H1 (cell line): ENCODE measurements around the gene TBL2. TPM values are rescaled to one million over a fixed set of nuclear protein-coding genes. Genes with fewer than 3 reads are reported as not detected.

ENCODE experiments used
- CTCF ChIA-PET: fragments of 300-600 bp; sonication (Branson Sonifier 250); formaldehyde crosslinking; loops from one replicate; lab custom pipeline; 2021; ENCODE audit not compliant: partially characterized antibody; lab: Charles Lee
- POLR2A ChIA-PET: fragments of 300-600 bp; sonication (Branson Sonifier 250); formaldehyde crosslinking; loops from one replicate; lab custom pipeline; 2021; ENCODE audit warnings: inconsistent platforms; ENCODE audit not compliant: partially characterized antibody; lab: Charles Lee
- DNase-seq, 2 experiments: peaks; one replicate each; pipeline versions ENCODE4 v3.0.0 to v3.0.0-alpha.2; 2010 to 2022; ENCODE audit warnings: low spot score in 2 of 2, low read depth in 1 of 2, mixed read lengths in 1 of 2
- FAIRE-seq: peaks from 2 replicates; lab custom pipeline; 2011; peaks lifted over from hg19 to GRCh38; lab: Jason Lieb, UNC
- H2AFZ ChIP-seq: 2 replicates; pipeline ENCODE4 v1.8.1; 2012; ENCODE audit warnings: low read length, inconsistent platforms
- H2AK5ac ChIP-seq: 2 replicates; pipeline ENCODE4 v1.6.1; 2013; ENCODE audit warnings: low read depth, low read length
- H2BK120ac ChIP-seq: replicated peaks from 2 replicates; pipeline ENCODE3; 2013; ENCODE audit warnings: low read depth, low read length, inconsistent platforms
- H2BK12ac ChIP-seq: 2 replicates; pipeline ENCODE4 v1.6.1; 2013; ENCODE audit warnings: low read depth, low read length
- H2BK15ac ChIP-seq: 2 replicates; pipeline ENCODE4 v1.6.1; 2013; ENCODE audit warnings: low read length
- H2BK20ac ChIP-seq: 2 replicates; pipeline ENCODE4 v1.6.1; 2013; ENCODE audit warnings: low read length
- H2BK5ac ChIP-seq: 2 replicates; pipeline ENCODE4 v1.6.1; 2013; ENCODE audit warnings: low read depth, low read length
- H3K14ac ChIP-seq: 2 replicates; pipeline ENCODE4 v1.6.1; 2013; ENCODE audit warnings: inconsistent platforms; ENCODE audit not compliant: insufficient read length
- H3K18ac ChIP-seq: 2 replicates; pipeline ENCODE4 v1.6.1; 2013; ENCODE audit warnings: low read length; ENCODE audit errors: extremely low read depth
- H3K23ac ChIP-seq: 2 replicates; pipeline ENCODE4 v1.6.1; 2013; ENCODE audit warnings: inconsistent platforms; ENCODE audit not compliant: insufficient read length
- H3K23me2 ChIP-seq: 2 replicates; pipeline ENCODE4 v1.6.1; 2013; ENCODE audit warnings: low read depth, low read length
- H3K27ac ChIP-seq: 2 replicates; pipeline ENCODE4 v1.6.1; 2011; ENCODE audit warnings: low read depth, low read length, inconsistent platforms
- H3K27me3 ChIP-seq, 4 experiments: replicated peaks in 1 of 4; 1 replicate in 1 of 4; 2 replicates in 3 of 4; pipeline versions ENCODE4 v1.6.1 to v1.8.1; 2011 to 2013; ENCODE audit warnings: low read length in 3 of 4, mild to moderate bottlenecking in 3 of 4, inconsistent platforms in 2 of 4, mixed read lengths in 2 of 4, moderate library complexity in 1 of 4; ENCODE audit not compliant: control insufficient read depth in 3 of 4, insufficient read depth in 3 of 4; ENCODE audit errors: extremely low read depth in 1 of 4
- H3K36me3 ChIP-seq, 4 experiments: 2 replicates each; pipeline versions ENCODE4 v1.6.1 to v1.8.1; 2011 to 2013; ENCODE audit warnings: mild to moderate bottlenecking in 4 of 4, low read length in 3 of 4, moderate library complexity in 2 of 4, control low read depth in 1 of 4, inconsistent platforms in 1 of 4; ENCODE audit not compliant: insufficient read depth in 4 of 4, control insufficient read depth in 2 of 4
- H3K4ac ChIP-seq: replicated peaks from 2 replicates; pipeline ENCODE3; 2013; ENCODE audit warnings: low read length, low read depth, mixed read lengths, inconsistent platforms; ENCODE audit not compliant: insufficient read length
- H3K4me1 ChIP-seq, 4 experiments: replicated peaks in 1 of 4; 1 replicate in 1 of 4; 2 replicates in 3 of 4; pipeline versions ENCODE4 v1.6.1 to v1.8.1; 2011 to 2013; ENCODE audit warnings: low read length in 3 of 4, inconsistent platforms in 2 of 4, mixed read lengths in 1 of 4; ENCODE audit not compliant: insufficient read depth in 4 of 4, control insufficient read depth in 3 of 4
- H3K4me2 ChIP-seq, 2 experiments: 2 replicates each; pipeline versions ENCODE4 v1.6.1 to v1.8.1; 2011 to 2013; ENCODE audit warnings: low read depth in 2 of 2, low read length in 2 of 2, control low read depth in 1 of 2, inconsistent platforms in 1 of 2, mild to moderate bottlenecking in 1 of 2; ENCODE audit not compliant: insufficient read depth in 1 of 2
- H3K4me3 ChIP-seq, 4 experiments: fragments of 200-600, 300-600 bp in 1 of 4; sonication (generic), shearing (Covaris generic), sonication (Bioruptor Twin) in 1 of 4; 2 replicates each; pipeline versions ENCODE4 v1.5.1 to v1.8.1; 2011 to 2016; ENCODE audit warnings: low read length in 4 of 4, low read depth in 3 of 4, control low read depth in 2 of 4, inconsistent platforms in 2 of 4, mild to moderate bottlenecking in 2 of 4, mixed read lengths in 1 of 4, moderate library complexity in 1 of 4; ENCODE audit not compliant: insufficient read depth in 2 of 4; ENCODE audit errors: extremely low read depth in 1 of 4
- H3K56ac ChIP-seq: replicated peaks from 2 replicates; pipeline ENCODE3; 2013; ENCODE audit warnings: low read depth, mild to moderate bottlenecking, mixed read lengths, low read length, inconsistent platforms; ENCODE audit not compliant: insufficient read length
- H3K79me1 ChIP-seq: 2 replicates; pipeline ENCODE4 v1.6.1; 2013; ENCODE audit warnings: low read depth, low read length, control low read depth
- H3K79me2 ChIP-seq, 2 experiments: 2 replicates each; pipeline versions ENCODE4 v1.6.1 to v1.8.1; 2012 to 2013; ENCODE audit warnings: low read length in 2 of 2, mild to moderate bottlenecking in 2 of 2, inconsistent platforms in 1 of 2; ENCODE audit not compliant: insufficient read depth in 2 of 2, control insufficient read depth in 1 of 2
- H3K9ac ChIP-seq, 4 experiments: replicated peaks in 1 of 4; 1 replicate in 1 of 4; 2 replicates in 3 of 4; pipeline versions ENCODE4 v1.6.1 to v1.8.1; 2011 to 2013; ENCODE audit warnings: low read depth in 3 of 4, low read length in 3 of 4, control low read depth in 2 of 4, mild to moderate bottlenecking in 2 of 4, moderate library complexity in 2 of 4, inconsistent platforms in 1 of 4; ENCODE audit errors: extremely low read depth in 1 of 4
- H3K9me3 ChIP-seq, 2 experiments: 2 replicates each; pipeline versions ENCODE4 v1.6.1 to v1.8.1; 2012 to 2013; ENCODE audit warnings: mild to moderate bottlenecking in 2 of 2, moderate library complexity in 2 of 2, control low read depth in 1 of 2, inconsistent platforms in 1 of 2, low read depth in 1 of 2, low read length in 1 of 2, mixed read lengths in 1 of 2; ENCODE audit not compliant: insufficient read depth in 2 of 2
- H4K20me1 ChIP-seq, 2 experiments: replicated peaks in 1 of 2; 2 replicates each; pipeline versions ENCODE3 to v1.8.1; 2011 to 2013; ENCODE audit warnings: inconsistent platforms in 2 of 2, low read length in 2 of 2, mild to moderate bottlenecking in 1 of 2; ENCODE audit not compliant: insufficient read depth in 2 of 2, control insufficient read depth in 1 of 2
- H4K5ac ChIP-seq: 2 replicates; pipeline ENCODE4 v1.6.1; 2013; ENCODE audit warnings: low read length, low read depth, mixed read lengths, inconsistent platforms; ENCODE audit not compliant: insufficient read length
- H4K8ac ChIP-seq: 2 replicates; pipeline ENCODE4 v1.8.0; 2013; ENCODE audit warnings: mild to moderate bottlenecking, moderate library complexity, low read length, inconsistent platforms; ENCODE audit not compliant: insufficient read depth; ENCODE audit errors: extremely low read depth
- H4K91ac ChIP-seq: replicated peaks from 2 replicates; pipeline ENCODE3; 2013; ENCODE audit warnings: low read length, mixed read lengths, inconsistent platforms; ENCODE audit not compliant: insufficient read length
- ASH2L ChIP-seq: fragments of 200-600, 300-600 bp; sonication (generic); IDR thresholded peaks from one replicate; pipeline ENCODE4 v1.7.1; 2017; ENCODE audit warnings: low read length
- BRCA1 ChIP-seq: IDR thresholded peaks from 2 replicates; pipeline ENCODE4 v1.6.1; 2012; ENCODE audit warnings: low read depth, low read length, improper control_type of control experiment
- CEBPB ChIP-seq: IDR thresholded peaks from 2 replicates; pipeline ENCODE4 v1.6.1; 2012; ENCODE audit warnings: low read depth, low read length
- CTBP2 ChIP-seq: IDR thresholded peaks from 2 replicates; pipeline ENCODE4 v1.7.0; 2011; ENCODE audit warnings: borderline replicate concordance, mild to moderate bottlenecking, moderate library complexity, mixed read lengths, low read length; ENCODE audit not compliant: insufficient read depth, insufficient read length
- EGR1 ChIP-seq: IDR thresholded peaks from 2 replicates; pipeline ENCODE4 v1.6.1; 2011; ENCODE audit warnings: low read depth, low read length, borderline replicate concordance
- EP300 ChIP-seq, 2 experiments: IDR thresholded peaks; 1 replicate in 1 of 2; 2 replicates in 1 of 2; pipeline ENCODE4 v1.6.1; 2011 to 2012; ENCODE audit warnings: low read depth in 2 of 2, low read length in 2 of 2, mild to moderate bottlenecking in 2 of 2, borderline replicate concordance in 1 of 2, inconsistent platforms in 1 of 2, moderate library complexity in 1 of 2
- NANOG ChIP-seq: IDR thresholded peaks from 2 replicates; pipeline ENCODE4 v1.6.1; 2011; ENCODE audit warnings: low read length, low read depth, mild to moderate bottlenecking, inconsistent platforms; ENCODE audit not compliant: insufficient read depth, poor library complexity, severe bottlenecking
- POLR2AphosphoS5 ChIP-seq: IDR thresholded peaks from 2 replicates; pipeline ENCODE4 v1.6.1; 2011; ENCODE audit warnings: low read depth, low read length
- RFX5 ChIP-seq: IDR thresholded peaks from 2 replicates; pipeline ENCODE4 v1.6.1; 2011; ENCODE audit warnings: low read depth, low read length, improper control_type of control experiment, borderline replicate concordance
- SAP30 ChIP-seq: fragments of 300-600 bp; sonication (generic); IDR thresholded peaks from 2 replicates; pipeline ENCODE4 v1.7.1; 2012; ENCODE audit warnings: low read length, moderate library complexity, mild to moderate bottlenecking, inconsistent platforms; ENCODE audit not compliant: insufficient read depth, insufficient replicate concordance
- ZNF274 ChIP-seq: IDR thresholded peaks from 2 replicates; pipeline ENCODE4 v1.7.0; 2012; ENCODE audit warnings: low read length, borderline replicate concordance; ENCODE audit errors: extremely low read depth
- WGBS, 2 experiments: shearing (Covaris generic) in 1 of 2; methylation state at CpG; one replicate each; pipeline versions ENCODE4 v1.1.6 to v1.1.7; 2013 to 2015; ENCODE audit warnings: low lambda C conversion rate in 2 of 2, mixed read lengths in 2 of 2, inconsistent platforms in 1 of 2, low coverage in 1 of 2, missing lambda C conversion rate in 1 of 2; ENCODE audit not compliant: insufficient replicate concordance in 2 of 2, insufficient coverage in 1 of 2, insufficient read length in 1 of 2; ENCODE audit errors: extremely low coverage in 1 of 2, missing lambda C conversion rate in 1 of 2; 5-methylcytosine and 5-hydroxymethylcytosine counted together
- polyA plus RNA-seq, 7 experiments: library from polyadenylated mRNA; depleted of rRNA in 3 of 7; stranded (reverse) in 5 of 7; unstranded in 2 of 7; fragments of >200 nt in 5 of 7; fragments of 200-250 nt in 2 of 7; gene quantifications; 1 replicate in 5 of 7; 2 replicates in 1 of 7; 4 replicates in 1 of 7; pipeline versions ENCODE4 v1.2.1 to v1.2.3, GENCODE V29; 2011 to 2013; ENCODE audit warnings: missing spikeins in 2 of 7, mixed read lengths in 2 of 7
- total RNA-seq: library from RNA; stranded (reverse); fragmentation: NEBNext Ultra II Directional; extraction: Animal tissue kit (Norgen Biotek cat#: 25700); gene quantifications from 2 replicates; pipeline ENCODE4 v1.2.1, GENCODE V29; 2021
- TF ChIP-seq, protein P1 (sequence below): IDR thresholded peaks from 2 replicates; pipeline ENCODE4 v1.6.1; 2012; ENCODE audit warnings: inconsistent platforms
- TF ChIP-seq, protein P2 (sequence below): IDR thresholded peaks from 2 replicates; pipeline ENCODE4 v1.6.1; 2012; ENCODE audit warnings: inconsistent platforms

Gene TBL2
- total and polyA plus RNA-seq, 2 of the 8 experiments (the other 6 are each of a cell fraction or from before 2014, with no cell fraction given), result 25.8 to 29.7 TPM

DNA sequence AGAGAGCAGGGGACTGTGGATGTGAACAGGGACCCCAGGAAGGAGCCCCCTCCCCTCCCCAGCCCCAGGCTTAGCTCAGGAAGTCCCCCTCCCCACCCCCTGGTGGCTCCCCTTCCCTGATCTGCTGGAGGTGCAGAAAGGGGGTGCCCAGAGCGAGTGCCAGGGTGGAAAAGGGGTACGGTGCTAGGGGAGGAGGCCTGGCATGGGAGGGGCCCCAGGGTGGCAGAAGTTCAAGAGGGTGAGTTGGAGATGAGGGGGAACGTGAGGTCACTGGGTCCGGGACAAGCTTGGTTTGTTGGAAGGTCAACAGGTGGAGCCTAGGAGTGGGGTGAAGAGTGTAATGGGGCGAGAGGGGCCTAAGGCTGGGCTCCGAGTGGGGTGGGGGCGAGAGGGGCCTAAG, 21.5 kb upstream of the TBL2 start:
- DNase-seq (no peak), FAIRE-seq (no peak)
- Histone ChIP-seq H3K23me2 (peaks cover 6% of the 10 kb centered on the region; the same call in 1 of the 2 replicates), H4K20me1 (peaks cover 0 to 4% of the 10 kb centered on the region in 2 experiments), H3K79me2 (no peaks in the 10 kb centered on the region), H3K79me1 (no peaks in the 10 kb centered on the region), H2BK120ac (no peak overlapping the region), H3K4me2 (no peak overlapping the region), H2AFZ (no peak overlapping the region), H4K5ac (no peak overlapping the region), H3K9ac (no peak overlapping the region), H3K36me3 (no peaks in the 10 kb centered on the region; a peak in 1 of 8 replicates), H4K8ac (no peak overlapping the region), H3K56ac (no peak overlapping the region), H3K14ac (no peak overlapping the region), H3K23ac (no peak overlapping the region), H3K18ac (no peak overlapping the region), H2BK20ac (no peak overlapping the region), H2AK5ac (no peak overlapping the region), H3K27ac (no peak overlapping the region), H2BK12ac (no peak overlapping the region), H3K4ac (no peak overlapping the region), H4K91ac (no peak overlapping the region), H3K4me1 (peaks cover 0 to 14% (median 4%) of the 10 kb centered on the region in 4 experiments; a peak in 6 of 7 replicates), H2BK5ac (no peak overlapping the region), H3K4me3 (no peak overlapping the region), H3K9me3 (no peaks in the 10 kb centered on the region), H2BK15ac (no peak overlapping the region), H3K27me3 (no peaks in the 10 kb centered on the region)
- POLR2A ChIA-PET, result interaction anchor here (0.6 to 1.0 kb wide), 5 partner anchors 13 to 106 kb away, joined by 3 to 4 read pairs (median 3); partner anchors contain the start of genes BUD23 and DNAJC30
- CTCF ChIA-PET, result interaction anchor here (0.5 to 1.5 kb wide), 7 partner anchors 12 to 124 kb away, joined by 3 to 8 read pairs (median 3); no protein-coding TSS in a partner anchor
- 84% methylated on average over 6 of the region's 7 CpGs; no CpG with 5 or more reads in 1 of the 2 experiments for WGBS, 2 experiments
- TF ChIP-seq ASH2L (no peak), EGR1 (no peak), NANOG (no peak), BRCA1 (no peak), EP300 (IDR thresholded peaks at IDR 0.05; ENCODE audit: borderline replicate concordance in 1 of 2, low read depth in 2 of 2, low read length in 2 of 2) (no peak), CTBP2 (no peak), ZNF274 (no peak), POLR2AphosphoS5 (no peak), CEBPB (no peak), RFX5 (no peak), SAP30 (no peak)
- TF ChIP-seq, protein P1, sequence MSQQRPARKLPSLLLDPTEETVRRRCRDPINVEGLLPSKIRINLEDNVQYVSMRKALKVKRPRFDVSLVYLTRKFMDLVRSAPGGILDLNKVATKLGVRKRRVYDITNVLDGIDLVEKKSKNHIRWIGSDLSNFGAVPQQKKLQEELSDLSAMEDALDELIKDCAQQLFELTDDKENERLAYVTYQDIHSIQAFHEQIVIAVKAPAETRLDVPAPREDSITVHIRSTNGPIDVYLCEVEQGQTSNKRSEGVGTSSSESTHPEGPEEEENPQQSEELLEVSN, result no peak
- TF ChIP-seq, protein P2, sequence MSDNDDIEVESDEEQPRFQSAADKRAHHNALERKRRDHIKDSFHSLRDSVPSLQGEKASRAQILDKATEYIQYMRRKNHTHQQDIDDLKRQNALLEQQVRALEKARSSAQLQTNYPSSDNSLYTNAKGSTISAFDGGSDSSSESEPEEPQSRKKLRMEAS, result no peak
